DND-41 (cell line): ENCODE data around the gene TCF7L1.

ENCODE experiments used
- CTCF ChIP-seq: IDR thresholded peaks from 2 replicates; pipeline ENCODE4 v1.5.1; 2012; ENCODE audit warnings: borderline replicate concordance, low read length, moderate library complexity, mild to moderate bottlenecking; ENCODE audit not compliant: poor library complexity, severe bottlenecking; ENCODE audit errors: extremely low read depth
- EZH2 ChIP-seq: IDR thresholded peaks from 3 replicates; pipeline ENCODE4 v1.6.1; 2012; ENCODE audit warnings: borderline replicate concordance, low read depth, mild to moderate bottlenecking, moderate library complexity, low read length, inconsistent platforms; ENCODE audit not compliant: severe bottlenecking

- TF ChIP-seq EZH2 = no peak
- TF ChIP-seq CTCF = no peak
These were observed 34.3 kb downstream of the TCF7L1 start for GRCh38 chr2:85167479-85167878.
